GM03348 (cell line): Measurements from ENCODE around the gene CTDP1.
"Not testable (repeated sequence)": the region's sequence is repeated elsewhere in the genome, so short reads cannot be mapped to it uniquely, and the experiment has no call there.

Experiments used
- DNase-seq: peaks from one replicate; pipeline ENCODE4 v3.0.0; 2012; ENCODE audit warnings: low spot score

Gene CTDP1

GRCh38 chr18:79682894-79683625, 3.5 kb downstream of the CTDP1 start:
- no peak for DNase-seq

GRCh38 chr18:79683626-79684282, 4.2 kb downstream of the CTDP1 start:
- no peak for DNase-seq

- DNase-seq = no peak
These were observed 4.7 kb downstream of the CTDP1 start for GRCh38 chr18:79684283-79684631.

- DNase-seq = no peak
These were observed 5.2 kb downstream of the CTDP1 start for GRCh38 chr18:79684787-79685186.

- no peak for DNase-seq
These were observed 5.7 kb downstream of the CTDP1 start for GRCh38 chr18:79685281-79685680.

GRCh38 chr18:79685971-79686370, 6.4 kb downstream of the CTDP1 start:
- DNase-seq = no peak

GRCh38 chr18:79687806-79688205, 8.2 kb downstream of the CTDP1 start:
- no peak for DNase-seq

- no peak for DNase-seq
These were observed 10.5 kb downstream of the CTDP1 start for GRCh38 chr18:79690071-79690470.

- DNase-seq = no peak
These were observed 11.2 kb downstream of the CTDP1 start for GRCh38 chr18:79690586-79691482.

- DNase-seq = no peak
These were observed 12.5 kb downstream of the CTDP1 start for GRCh38 chr18:79692056-79692455.

GRCh38 chr18:79692886-79693285, 13.3 kb downstream of the CTDP1 start:
- no peak for DNase-seq

- no peak for DNase-seq
These were observed 14.1 kb downstream of the CTDP1 start for GRCh38 chr18:79693561-79694205.

- not testable (repeated sequence) for DNase-seq
These were observed 14.7 kb downstream of the CTDP1 start for GRCh38 chr18:79694206-79694894.

- DNase-seq = no peak
These were observed 15.3 kb downstream of the CTDP1 start for GRCh38 chr18:79694895-79695213.

GRCh38 chr18:79695269-79695668, 15.7 kb downstream of the CTDP1 start:
- DNase-seq = no peak

- DNase-seq = no peak
These were observed 16.6 kb downstream of the CTDP1 start for GRCh38 chr18:79695856-79696850.

GRCh38 chr18:79697178-79697577, 17.6 kb downstream of the CTDP1 start:
- no peak for DNase-seq

- no peak for DNase-seq
These were observed 18.4 kb downstream of the CTDP1 start for GRCh38 chr18:79697976-79698375.

GRCh38 chr18:79698668-79699335, 19.2 kb downstream of the CTDP1 start:
- DNase-seq = no peak

GRCh38 chr18:79699653-79700052, 20.1 kb downstream of the CTDP1 start:
- DNase-seq = no peak
